Stimulated activated CD8-positive, alpha-beta memory T cell treated with anti-CD3 and anti-CD28 coated beads, Interleukin-15, amount 100 ng/mL, for 48 hours (primary cell): ENCODE measurements around the gene PTOV1.
A peak's percentile ranks its signal among the peaks of the same experiment; 100 is the strongest.

Experiments
- DNase-seq, 2 donors: peaks; one replicate each; pipeline ENCODE4 v3.0.0-alpha.2; 2020; ENCODE audit warnings: low read depth in 2 of 2

Gene PTOV1

DNA sequence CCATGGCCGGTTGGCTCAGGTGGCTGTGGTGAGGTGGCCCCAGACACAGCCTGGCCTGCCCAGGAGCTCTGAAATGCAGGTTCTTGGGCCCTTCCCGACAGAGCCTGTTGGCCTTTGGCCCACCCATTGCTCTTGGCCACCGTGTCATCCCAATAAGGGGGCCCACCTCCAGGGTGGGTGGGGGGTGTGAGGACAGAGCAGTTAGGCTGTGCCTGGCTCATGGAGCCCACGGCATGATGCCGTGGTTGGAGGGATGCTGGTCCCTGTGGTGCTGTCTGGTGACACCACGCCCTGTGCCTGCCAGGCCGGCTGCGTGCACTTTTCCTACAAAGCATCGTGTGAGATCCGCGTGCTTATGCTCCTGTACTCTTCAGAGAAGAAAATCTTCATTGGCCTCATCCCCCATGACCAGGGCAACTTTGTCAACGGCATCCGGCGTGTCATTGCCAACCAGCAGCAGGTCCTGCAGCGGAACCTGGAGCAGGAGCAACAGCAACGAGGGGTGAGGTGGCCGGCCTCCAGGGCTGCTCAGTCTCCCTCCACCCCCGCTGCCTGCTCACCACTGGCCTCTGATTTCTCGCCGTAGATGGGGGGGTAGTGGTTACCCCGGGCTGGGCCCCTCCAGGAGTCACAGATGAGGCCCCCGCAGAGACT is 8.8 kb downstream of the PTOV1 start:
- DNase-seq, result no peak

DNA sequence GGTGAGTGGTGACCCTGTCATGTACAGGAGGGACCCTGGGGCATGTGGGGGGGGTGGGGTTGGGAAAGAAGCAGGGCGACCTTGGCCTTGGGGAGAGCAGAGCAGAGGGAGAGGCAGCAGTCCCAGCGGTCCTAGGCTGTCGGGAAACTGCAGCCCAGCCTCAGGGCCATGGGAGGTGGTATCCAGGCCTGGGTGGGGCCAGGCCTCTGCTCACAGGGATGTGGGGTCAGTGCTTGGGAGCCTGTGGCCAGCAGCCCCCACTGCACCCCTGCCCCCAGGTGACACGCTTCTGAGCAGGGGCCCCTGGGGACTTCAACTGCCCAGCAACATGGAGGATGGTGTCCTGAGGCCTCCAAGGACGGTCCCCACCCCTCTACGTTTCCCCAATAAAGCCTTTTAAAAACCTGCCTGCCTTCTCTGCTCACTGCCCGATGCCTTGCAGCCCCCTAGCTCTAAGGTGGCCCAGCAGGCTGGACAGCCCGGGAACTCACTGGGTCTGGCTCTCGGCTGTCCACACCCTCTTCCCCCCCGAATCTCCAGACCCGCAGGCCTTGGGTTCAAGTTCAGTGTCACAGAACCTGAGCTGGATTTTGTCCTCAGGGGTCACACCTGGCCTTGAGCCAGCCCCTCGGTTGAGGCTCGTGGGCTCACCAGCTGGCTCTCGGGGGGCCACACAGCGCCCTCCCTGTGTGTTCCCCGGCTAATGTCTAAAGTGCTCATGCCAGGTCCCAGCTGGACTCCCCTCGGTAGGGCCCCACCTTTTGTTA is 9.6 kb downstream of the PTOV1 start:
- DNase-seq, result no peak

DNA sequence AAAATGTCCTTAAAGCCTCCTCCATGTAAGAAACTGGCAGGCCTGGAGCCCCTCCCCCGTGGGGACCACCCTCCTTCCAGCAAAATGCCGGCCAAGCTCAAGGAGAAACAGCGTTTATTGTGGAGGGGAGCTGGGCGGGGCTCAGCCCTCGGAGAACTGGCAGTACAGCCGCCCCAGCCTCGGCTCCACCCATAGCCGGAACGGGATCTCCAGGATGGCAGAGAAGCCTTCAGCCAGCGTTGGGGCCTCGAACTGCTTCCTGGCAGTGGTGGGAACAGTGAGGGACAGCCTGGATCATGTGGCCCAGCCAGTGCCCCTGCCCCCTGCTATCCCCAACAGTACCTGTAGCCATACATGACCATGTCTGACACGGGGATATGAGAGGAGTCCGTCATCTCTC is 10.1 kb downstream of the PTOV1 start:
- no peak for DNase-seq

DNA sequence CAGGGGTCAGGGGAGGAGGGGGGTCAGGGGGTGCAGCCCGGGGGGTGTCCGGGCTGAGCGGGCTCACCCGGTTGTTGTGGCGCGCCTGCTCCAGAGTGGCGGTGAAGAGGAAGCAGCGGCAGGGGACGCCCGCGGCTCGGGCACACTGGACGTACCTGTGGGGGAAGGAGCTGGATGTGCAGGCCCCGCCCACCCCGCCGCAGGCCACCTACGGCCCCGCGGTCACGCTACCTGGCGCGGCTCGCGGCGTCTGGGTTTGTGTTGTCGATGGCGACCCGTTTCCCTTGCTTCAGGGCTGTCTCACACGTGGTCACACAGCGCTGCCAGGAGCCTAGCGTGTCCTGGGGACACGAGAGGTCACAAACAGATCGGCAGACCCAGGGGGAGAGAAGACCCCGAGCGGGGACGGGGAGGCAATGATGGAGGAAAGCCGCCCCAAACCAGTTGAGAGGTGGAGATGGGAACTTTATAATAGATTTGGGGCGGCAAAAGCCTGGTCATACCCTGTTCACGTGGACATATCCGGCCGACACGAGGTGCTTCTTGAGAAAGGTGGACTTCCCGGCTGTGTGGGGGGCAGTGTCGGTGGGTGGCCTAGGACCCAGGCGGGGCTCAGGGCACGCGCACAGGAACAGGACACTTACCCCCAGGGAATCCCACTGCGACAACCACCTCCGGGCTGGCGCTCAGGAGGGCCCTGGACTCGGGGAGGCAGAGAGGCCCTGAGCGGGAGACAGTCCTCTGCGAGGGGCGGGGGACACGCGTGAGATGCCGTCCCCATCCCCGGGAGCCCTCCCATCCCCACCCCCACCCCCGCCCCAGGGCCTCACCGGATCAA is 10.8 kb downstream of the PTOV1 start:
- no peak for DNase-seq

DNA sequence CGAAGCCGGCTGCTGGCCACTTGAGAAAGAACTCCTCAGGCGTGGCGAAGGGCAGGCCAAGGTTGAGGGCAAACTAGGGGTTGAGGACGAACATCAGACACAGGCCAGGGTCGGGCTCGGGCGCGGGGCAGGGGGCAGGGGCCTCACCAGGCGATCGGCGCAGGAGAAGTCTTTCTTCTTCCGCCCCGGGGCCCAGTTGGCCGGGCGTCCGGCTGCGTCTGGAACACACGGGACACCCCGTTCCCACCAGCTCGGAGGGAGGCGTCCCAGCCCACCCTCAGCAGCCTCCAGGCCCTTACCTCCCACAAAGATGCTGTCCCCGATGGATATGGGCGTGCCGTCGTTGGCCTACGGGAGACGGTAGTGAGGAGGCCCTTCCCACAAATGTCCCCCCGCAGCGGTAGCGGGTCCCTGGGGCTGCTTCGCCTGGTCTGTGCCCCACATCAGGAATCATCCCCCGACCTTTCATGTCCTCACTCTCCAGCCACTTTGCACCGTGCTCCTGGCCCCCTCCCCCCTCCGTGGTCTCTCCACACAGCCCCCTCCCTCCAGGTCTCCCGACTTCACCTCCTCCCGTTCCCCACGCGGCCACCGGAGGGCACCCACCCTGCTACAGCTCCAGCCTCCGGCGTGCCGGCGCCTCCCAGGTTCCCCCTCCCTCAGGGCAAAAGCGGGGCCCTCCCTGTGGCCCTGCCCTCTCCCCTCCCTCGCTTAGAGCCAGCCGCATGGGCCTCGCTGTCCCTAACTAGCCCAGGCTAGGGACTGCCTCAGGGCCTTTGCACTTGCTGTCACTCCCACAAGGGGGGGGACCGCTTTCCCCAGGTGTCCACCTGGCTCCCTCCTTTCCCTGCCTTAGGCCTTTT is 11.7 kb downstream of the PTOV1 start:
- DNase-seq, result no peak

GRCh38 chr19:49863254-49863934 is 12.4 kb downstream of the PTOV1 start:
- DNase-seq, result no peak

GRCh38 chr19:49863935-49864320 is 13.0 kb downstream of the PTOV1 start:
- DNase-seq, result no peak

GRCh38 chr19:49864890-49865289 is 13.9 kb downstream of the PTOV1 start:
- DNase-seq, result no peak

GRCh38 chr19:49866933-49867782 is 16.2 kb downstream of the PTOV1 start, which contains the start of gene PNKP:
TSS of gene PNKP (minus strand) at chr19:49867576. CDS start at chr19:49867204, 372 bp downstream.
- peak; percentile 86 to 90 for DNase-seq

DNA sequence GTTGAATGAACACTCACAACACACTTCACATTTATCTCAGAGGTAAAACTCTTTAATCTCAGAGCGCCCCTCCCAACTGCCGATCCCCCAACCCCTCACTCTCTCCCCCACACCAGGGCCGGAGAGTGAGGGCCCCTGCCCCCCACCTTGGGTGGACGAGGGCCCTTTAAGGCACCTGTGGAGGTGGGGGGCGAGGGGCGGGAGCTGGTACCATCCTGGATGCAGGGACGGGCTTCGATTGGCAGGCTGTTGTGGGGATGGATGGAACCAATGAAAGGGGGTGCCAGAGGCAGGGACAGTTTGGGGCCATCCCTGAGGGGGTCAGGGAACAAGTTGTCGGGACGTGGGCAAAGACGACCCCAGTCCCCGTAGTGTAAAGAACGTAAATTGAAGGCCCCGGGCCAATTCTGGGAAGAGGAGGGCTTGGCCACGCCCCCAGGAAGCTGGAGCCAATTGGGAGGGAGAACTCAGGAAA is 18.1 kb downstream of the PTOV1 start:
- no peak for DNase-seq

DNA sequence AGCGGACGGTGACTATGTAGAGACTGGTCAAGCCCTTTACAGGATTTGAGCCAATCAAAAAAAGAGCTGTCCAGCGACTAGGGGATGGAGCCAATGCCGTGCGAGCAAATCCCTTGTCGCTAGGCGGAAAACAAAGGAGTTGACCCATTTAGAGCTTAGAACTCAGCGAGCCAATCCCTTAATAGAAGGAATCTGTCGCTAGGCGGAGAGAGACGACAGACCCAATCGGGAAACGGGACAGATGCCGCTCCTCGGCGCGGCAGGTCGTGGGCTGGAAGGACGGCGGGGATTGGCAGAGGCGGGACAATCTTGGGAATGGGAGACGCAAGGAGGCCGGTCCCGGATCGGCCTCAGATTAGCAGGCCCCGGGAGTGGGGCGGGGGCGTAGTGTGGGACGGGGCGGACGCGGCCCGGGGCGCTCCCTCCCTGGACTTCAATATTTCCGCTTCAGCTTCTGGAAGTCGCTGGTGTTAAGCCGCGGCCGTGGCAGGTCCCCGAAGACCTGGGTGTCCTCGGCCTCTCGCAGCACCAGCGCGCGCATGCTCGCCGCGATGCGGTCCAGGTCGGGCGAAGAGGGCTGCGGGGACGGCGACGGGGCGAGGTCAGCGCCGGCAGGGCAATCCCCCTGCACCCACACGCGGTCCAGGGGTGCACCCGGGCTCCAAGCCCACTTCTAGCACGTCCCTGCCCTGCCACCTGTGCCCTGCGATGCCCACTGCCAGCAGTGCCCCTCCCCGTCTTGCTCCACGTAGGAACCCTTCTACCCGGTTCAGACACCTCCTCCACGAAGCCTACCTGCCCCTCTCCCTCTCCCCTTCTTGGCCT is 18.7 kb downstream of the PTOV1 start:
- peak; percentile 83 to 84 for DNase-seq

GRCh38 chr19:49870309-49870901 is 19.4 kb downstream of the PTOV1 start:
- DNase-seq, result no peak

GRCh38 chr19:49871349-49871985 is 20.5 kb downstream of the PTOV1 start:
- no peak for DNase-seq

DNA sequence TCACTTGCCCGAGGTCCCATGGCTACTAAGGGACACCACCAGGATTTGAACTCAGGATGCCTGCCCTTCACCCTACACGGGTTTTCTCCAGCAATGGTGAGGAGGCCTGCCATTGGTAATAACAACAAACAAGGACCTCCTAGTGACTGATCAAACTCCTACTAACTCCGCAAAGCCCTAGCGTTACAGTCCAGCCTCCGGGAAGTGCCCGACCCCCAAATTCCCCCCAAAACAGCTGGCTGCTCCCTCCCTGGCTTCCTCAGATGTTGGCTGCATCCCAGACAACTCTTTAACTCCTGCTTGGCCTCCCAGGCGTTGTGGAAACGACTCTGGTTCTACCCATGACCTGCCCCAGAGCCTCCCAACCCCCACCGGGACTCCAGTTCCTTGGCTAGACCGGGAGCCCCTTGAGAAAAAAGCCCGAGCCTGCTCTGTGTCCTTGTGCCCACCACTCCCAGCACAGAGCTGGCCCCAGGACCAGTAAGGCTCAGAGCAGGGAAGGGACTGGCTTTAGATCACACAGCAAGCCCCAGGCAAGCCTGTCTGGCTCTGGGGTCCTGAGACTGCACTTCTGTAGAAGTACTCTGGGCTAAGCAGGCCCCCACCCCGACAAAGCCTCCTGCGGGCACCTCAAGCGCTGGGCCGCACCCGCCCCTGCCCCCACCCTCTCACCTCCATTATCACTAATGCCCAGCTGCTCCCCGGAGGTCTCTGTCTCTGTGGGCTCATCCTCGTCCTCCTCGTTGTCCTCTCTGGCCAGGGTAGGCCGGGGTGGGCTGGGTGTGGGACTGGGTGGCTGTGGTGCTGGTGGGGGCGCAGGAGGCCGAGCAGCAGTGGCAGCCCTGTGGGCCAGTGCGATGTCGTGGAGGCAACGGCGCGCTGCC is 21.5 kb downstream of the PTOV1 start:
- DNase-seq, result no peak

- DNase-seq, result no peak
Measured at GRCh38 chr19:49873129-49873521, 22.2 kb downstream of the PTOV1 start.

- DNase-seq, result no peak
Measured at GRCh38 chr19:49873834-49874233, 22.9 kb downstream of the PTOV1 start.
